ENCODE data around the gene MBTPS1.

DNA sequence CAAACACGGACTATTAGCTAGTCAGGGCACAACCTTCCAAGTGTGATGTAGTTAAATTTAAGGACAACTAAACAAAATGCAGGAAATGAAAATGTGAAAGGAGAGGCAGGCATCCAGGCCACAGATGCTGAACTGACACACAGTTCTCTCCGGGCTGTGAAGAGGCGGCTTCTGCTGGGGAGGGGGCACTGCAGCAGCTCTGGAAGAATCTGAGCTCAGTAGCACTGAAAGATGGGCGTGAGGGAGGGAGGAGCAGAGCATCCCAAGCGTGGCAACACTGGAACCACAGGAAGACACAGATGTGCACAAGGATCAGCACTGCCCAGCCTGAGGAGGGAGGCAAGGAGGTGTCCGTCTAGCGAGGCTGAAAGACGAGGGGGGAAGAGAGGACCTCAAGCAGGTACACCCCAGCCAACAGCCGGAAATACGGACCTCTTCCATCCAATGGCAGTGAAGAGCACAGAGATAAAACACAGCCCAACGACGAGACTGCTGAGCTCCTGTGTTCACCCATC is 11.4 kb downstream of the MBTPS1 start:
- TF ChIP-seq POLR2AphosphoS5 (IDR thresholded peaks at IDR 0.05) (no peak), CTCF (IDR thresholded peaks at IDR 0.05) (no peak), POLR2A (IDR thresholded peaks at IDR 0.05) (no peak)
